HEK293 (cell line): ENCODE data around the gene IL5RA.

Experiments
- INSM2 ChIP-seq: fragments of 450-650 bp; formaldehyde crosslinking; IDR thresholded peaks from 2 replicates; pipeline ENCODE4 v1.5.1; 2016; ENCODE audit warnings: missing biosample characterization, missing genetic modification characterization
- KLF7 ChIP-seq: fragments of 450-650 bp; formaldehyde crosslinking; IDR thresholded peaks from 2 replicates; pipeline ENCODE4 v1.5.1; 2016; ENCODE audit warnings: missing biosample characterization, missing genetic modification characterization, borderline replicate concordance
- MYNN ChIP-seq: fragments of 450-650 bp; formaldehyde crosslinking; IDR thresholded peaks from 2 replicates; pipeline ENCODE4 v1.5.1; 2016; ENCODE audit warnings: missing biosample characterization, missing genetic modification characterization, borderline replicate concordance
- MZF1 ChIP-seq: fragments of 450-650 bp; formaldehyde crosslinking; IDR thresholded peaks from 2 replicates; pipeline ENCODE4 v1.5.1; 2017; ENCODE audit warnings: missing biosample characterization, missing genetic modification characterization, borderline replicate concordance
- OVOL3 ChIP-seq: fragments of 450-650 bp; formaldehyde crosslinking; IDR thresholded peaks from 2 replicates; pipeline ENCODE4 v1.5.1; 2016; ENCODE audit warnings: missing biosample characterization, missing genetic modification characterization
- YY1 ChIP-seq: fragments of 450-650 bp; formaldehyde crosslinking; IDR thresholded peaks from 2 replicates; pipeline ENCODE4 v1.5.1; 2018; ENCODE audit warnings: missing biosample characterization, missing genetic modification characterization
- ZBTB20 ChIP-seq: fragments of 450-650 bp; formaldehyde crosslinking; IDR thresholded peaks from 2 replicates; pipeline ENCODE4 v1.5.1; 2016; ENCODE audit warnings: missing biosample characterization, missing genetic modification characterization
- ZBTB48 ChIP-seq: fragments of 450-650 bp; formaldehyde crosslinking; IDR thresholded peaks from 2 replicates; pipeline ENCODE4 v1.5.1; 2016; ENCODE audit warnings: missing biosample characterization, missing genetic modification characterization
- ZFP41 ChIP-seq: fragments of 450-650 bp; formaldehyde crosslinking; IDR thresholded peaks from 2 replicates; pipeline ENCODE4 v1.5.1; 2016; ENCODE audit warnings: missing biosample characterization, missing genetic modification characterization, borderline replicate concordance
- ZNF148 ChIP-seq: fragments of 450-650 bp; formaldehyde crosslinking; IDR thresholded peaks from 2 replicates; pipeline ENCODE4 v1.5.0; 2017; ENCODE audit warnings: missing biosample characterization, missing genetic modification characterization, borderline replicate concordance
- ZNF175 ChIP-seq: fragments of 450-650 bp; formaldehyde crosslinking; IDR thresholded peaks from 2 replicates; pipeline ENCODE4 v1.5.1; 2016; ENCODE audit warnings: missing biosample characterization, missing genetic modification characterization
- ZNF24 ChIP-seq: fragments of 450-650 bp; formaldehyde crosslinking; IDR thresholded peaks from 2 replicates; pipeline ENCODE4 v1.5.1; 2016; ENCODE audit warnings: missing biosample characterization, missing genetic modification characterization
- ZNF335 ChIP-seq: fragments of 450-650 bp; formaldehyde crosslinking; conservative IDR thresholded peaks from 2 replicates; pipeline ENCODE4 v1.5.1; 2016; ENCODE audit warnings: missing biosample characterization, missing genetic modification characterization
- ZNF366 ChIP-seq: fragments of 450-650 bp; formaldehyde crosslinking; conservative IDR thresholded peaks from 2 replicates; pipeline ENCODE4 v1.5.1; 2016; ENCODE audit warnings: missing biosample characterization, missing genetic modification characterization
- ZNF423 ChIP-seq: fragments of 450-650 bp; formaldehyde crosslinking; IDR thresholded peaks from 2 replicates; pipeline ENCODE4 v1.5.1; 2016; ENCODE audit warnings: missing biosample characterization, missing genetic modification characterization
- ZNF48 ChIP-seq: fragments of 450-650 bp; formaldehyde crosslinking; IDR thresholded peaks from 2 replicates; pipeline ENCODE4 v1.5.1; 2016; ENCODE audit warnings: missing biosample characterization, missing genetic modification characterization
- ZNF488 ChIP-seq: fragments of 450-650 bp; formaldehyde crosslinking; IDR thresholded peaks from 2 replicates; pipeline ENCODE4 v1.5.1; 2016; ENCODE audit warnings: missing biosample characterization, missing genetic modification characterization
- ZNF510 ChIP-seq: fragments of 450-650 bp; formaldehyde crosslinking; IDR thresholded peaks from 2 replicates; pipeline ENCODE4 v1.5.1; 2018; ENCODE audit warnings: mild to moderate bottlenecking, missing genetic modification characterization, missing biosample characterization; ENCODE audit not compliant: insufficient replicate concordance
- ZNF544 ChIP-seq: fragments of 450-650 bp; formaldehyde crosslinking; IDR thresholded peaks from 2 replicates; pipeline ENCODE4 v1.5.0; 2017; ENCODE audit warnings: missing biosample characterization, missing genetic modification characterization
- ZNF629 ChIP-seq: fragments of 450-650 bp; formaldehyde crosslinking; IDR thresholded peaks from 2 replicates; pipeline ENCODE4 v1.5.1; 2017; ENCODE audit warnings: missing biosample characterization, missing genetic modification characterization
- ZNF692 ChIP-seq: fragments of 450-650 bp; formaldehyde crosslinking; IDR thresholded peaks from 2 replicates; pipeline ENCODE4 v1.5.1; 2016; ENCODE audit warnings: missing biosample characterization, missing genetic modification characterization
- ZNF791 ChIP-seq: fragments of 450-650 bp; formaldehyde crosslinking; IDR thresholded peaks from 2 replicates; pipeline ENCODE4 v1.5.1; 2016; ENCODE audit warnings: missing biosample characterization, missing genetic modification characterization
- ZSCAN30 ChIP-seq: fragments of 450-650 bp; IDR thresholded peaks from 2 replicates; pipeline ENCODE4 v1.5.1; 2018; ENCODE audit warnings: missing biosample characterization, mild to moderate bottlenecking, missing genetic modification characterization, moderate library complexity
- TF ChIP-seq, protein P1 (sequence below): fragments of 450-650 bp; formaldehyde crosslinking; IDR thresholded peaks from 2 replicates; pipeline ENCODE4 v1.5.1; 2016; ENCODE audit warnings: missing biosample characterization, missing genetic modification characterization
- TF ChIP-seq, protein P2 (sequence below): fragments of 450-650 bp; formaldehyde crosslinking; IDR thresholded peaks from 2 replicates; pipeline ENCODE4 v1.5.1; 2016; ENCODE audit warnings: missing biosample characterization, missing genetic modification characterization, borderline replicate concordance

The IL5RA gene

GRCh38 chr3:3126477-3127431 is 16.6 kb upstream of the IL5RA start, which contains the start of gene TRNT1 (continued):
- TF ChIP-seq MYNN (tag by site-specific recombination) (0 out of 2 replicates have a peak, but pooled peaks have one; percentile 41), ZNF335 (tag by site-specific recombination) (peak; percentile 70; the same call in 1 of the 2 replicates), ZNF24 (tag by site-specific recombination) (0 out of 2 replicates have a peak, but pooled peaks have one; percentile 17), ZNF544 (tag by site-specific recombination) (no peak), ZNF423 (peak; percentile 82), ZNF791 (no peak), INSM2 (tag by site-specific recombination) (peak; percentile 70; the same call in 1 of the 2 replicates), ZFP41 (tag by site-specific recombination) (no peak), ZNF366 (tag by site-specific recombination) (no peak; the same call in 1 of the 2 replicates), ZNF629 (tag by site-specific recombination) (peak; percentile 97), ZNF175 (no peak), YY1 (tag by site-specific recombination) (no peak; the same call in 1 of the 2 replicates), ZSCAN30 (no peak), ZNF48 (tag by site-specific recombination) (no peak), ZBTB48 (tag by site-specific recombination) (peak; percentile 26; the same call in 1 of the 2 replicates), ZNF488 (no peak; the same call in 1 of the 2 replicates), ZBTB20 (tag by site-specific recombination) (peak; percentile 71; the same call in 1 of the 2 replicates), MZF1 (no peak), ZNF692 (tag by site-specific recombination) (peak; percentile 36; the same call in 1 of the 2 replicates), KLF7 (tag by site-specific recombination) (no peak), OVOL3 (tag by site-specific recombination) (peak; percentile 58), ZNF148 (tag by site-specific recombination) (no peak; the same call in 1 of the 2 replicates), ZNF510 (tag by site-specific recombination) (no peak)
- TF ChIP-seq, protein P1, sequence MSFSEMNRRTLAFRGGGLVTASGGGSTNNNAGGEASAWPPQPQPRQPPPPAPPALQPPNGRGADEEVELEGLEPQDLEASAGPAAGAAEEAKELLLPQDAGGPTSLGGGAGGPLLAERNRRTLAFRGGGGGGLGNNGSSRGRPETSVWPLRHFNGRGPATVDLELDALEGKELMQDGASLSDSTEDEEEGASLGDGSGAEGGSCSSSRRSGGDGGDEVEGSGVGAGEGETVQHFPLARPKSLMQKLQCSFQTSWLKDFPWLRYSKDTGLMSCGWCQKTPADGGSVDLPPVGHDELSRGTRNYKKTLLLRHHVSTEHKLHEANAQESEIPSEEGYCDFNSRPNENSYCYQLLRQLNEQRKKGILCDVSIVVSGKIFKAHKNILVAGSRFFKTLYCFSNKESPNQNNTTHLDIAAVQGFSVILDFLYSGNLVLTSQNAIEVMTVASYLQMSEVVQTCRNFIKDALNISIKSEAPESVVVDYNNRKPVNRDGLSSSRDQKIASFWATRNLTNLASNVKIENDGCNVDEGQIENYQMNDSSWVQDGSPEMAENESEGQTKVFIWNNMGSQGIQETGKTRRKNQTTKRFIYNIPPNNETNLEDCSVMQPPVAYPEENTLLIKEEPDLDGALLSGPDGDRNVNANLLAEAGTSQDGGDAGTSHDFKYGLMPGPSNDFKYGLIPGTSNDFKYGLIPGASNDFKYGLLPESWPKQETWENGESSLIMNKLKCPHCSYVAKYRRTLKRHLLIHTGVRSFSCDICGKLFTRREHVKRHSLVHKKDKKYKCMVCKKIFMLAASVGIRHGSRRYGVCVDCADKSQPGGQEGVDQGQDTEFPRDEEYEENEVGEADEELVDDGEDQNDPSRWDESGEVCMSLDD (tag by site-specific recombination): peak; percentile 20; the same call in 1 of the 2 replicates
- TF ChIP-seq, protein P2, sequence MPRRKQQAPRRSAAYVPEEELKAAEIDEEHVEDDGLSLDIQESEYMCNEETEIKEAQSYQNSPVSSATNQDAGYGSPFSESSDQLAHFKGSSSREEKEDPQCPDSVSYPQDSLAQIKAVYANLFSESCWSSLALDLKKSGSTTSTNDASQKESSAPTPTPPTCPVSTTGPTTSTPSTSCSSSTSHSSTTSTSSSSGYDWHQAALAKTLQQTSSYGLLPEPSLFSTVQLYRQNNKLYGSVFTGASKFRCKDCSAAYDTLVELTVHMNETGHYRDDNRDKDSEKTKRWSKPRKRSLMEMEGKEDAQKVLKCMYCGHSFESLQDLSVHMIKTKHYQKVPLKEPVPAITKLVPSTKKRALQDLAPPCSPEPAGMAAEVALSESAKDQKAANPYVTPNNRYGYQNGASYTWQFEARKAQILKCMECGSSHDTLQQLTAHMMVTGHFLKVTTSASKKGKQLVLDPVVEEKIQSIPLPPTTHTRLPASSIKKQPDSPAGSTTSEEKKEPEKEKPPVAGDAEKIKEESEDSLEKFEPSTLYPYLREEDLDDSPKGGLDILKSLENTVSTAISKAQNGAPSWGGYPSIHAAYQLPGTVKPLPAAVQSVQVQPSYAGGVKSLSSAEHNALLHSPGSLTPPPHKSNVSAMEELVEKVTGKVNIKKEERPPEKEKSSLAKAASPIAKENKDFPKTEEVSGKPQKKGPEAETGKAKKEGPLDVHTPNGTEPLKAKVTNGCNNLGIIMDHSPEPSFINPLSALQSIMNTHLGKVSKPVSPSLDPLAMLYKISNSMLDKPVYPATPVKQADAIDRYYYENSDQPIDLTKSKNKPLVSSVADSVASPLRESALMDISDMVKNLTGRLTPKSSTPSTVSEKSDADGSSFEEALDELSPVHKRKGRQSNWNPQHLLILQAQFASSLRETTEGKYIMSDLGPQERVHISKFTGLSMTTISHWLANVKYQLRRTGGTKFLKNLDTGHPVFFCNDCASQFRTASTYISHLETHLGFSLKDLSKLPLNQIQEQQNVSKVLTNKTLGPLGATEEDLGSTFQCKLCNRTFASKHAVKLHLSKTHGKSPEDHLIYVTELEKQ (tag by site-specific recombination): no peak
